Measurements from ENCODE around the gene ASPHD2.

The ASPHD2 gene

GRCh38 chr22:26485013-26485412 lies 56.0 kb downstream of the ASPHD2 start:
- H4K20me1 ChIP-seq (ENCODE audit: control insufficient read depth, insufficient read depth, low read depth, low read length) = no peaks in the 10 kb centered on the region
- no peak for TF ChIP-seq CTCF (IDR thresholded peaks at IDR 0.05; ENCODE audit: low read depth, low read length, poor library complexity, severe bottlenecking)
- TF ChIP-seq EZH2phosphoT487 (IDR thresholded peaks at IDR 0.05; ENCODE audit: borderline replicate concordance, low read length) = no peak
- peak overlapping the region; percentile 98 for H3K27ac ChIP-seq (ENCODE audit: low read depth, low read length)
- H3K4me1 ChIP-seq (ENCODE audit: control insufficient read depth, low read length) = peaks cover 88% of the 10 kb centered on the region
- peak overlapping the region; percentile 98 for H3K4me2 ChIP-seq (ENCODE audit: low read length)
- peaks cover 97% of the 10 kb centered on the region for H3K79me2 ChIP-seq (ENCODE audit: control insufficient read depth, low read length)
- no peaks in the 10 kb centered on the region for H3K27me3 ChIP-seq (ENCODE audit: control insufficient read depth, low read length)
- no peaks in the 10 kb centered on the region for H3K9me3 ChIP-seq (ENCODE audit: control insufficient read depth, insufficient read depth, low read length)
- peaks cover 76% of the 10 kb centered on the region for H3K36me3 ChIP-seq (ENCODE audit: control insufficient read depth, low read length)
- peak overlapping the region; percentile 97 for H3K4me3 ChIP-seq (ENCODE audit: low read length)
- H3F3A ChIP-seq (ENCODE audit: control insufficient read depth, insufficient read depth) = peaks cover 37% of the 10 kb centered on the region
- no peaks in the 10 kb centered on the region for H3K9me2 ChIP-seq (replicated peaks; ENCODE audit: control insufficient read depth, low read length)

GRCh38 chr22:26485806-26486390 lies 56.8 kb downstream of the ASPHD2 start:
- Histone ChIP-seq H3K27me3 (ENCODE audit: control insufficient read depth, low read length) (no peaks in the 10 kb centered on the region), H3K4me1 (ENCODE audit: control insufficient read depth, low read length) (peaks cover 82% of the 10 kb centered on the region), H3K9me2 (replicated peaks; ENCODE audit: control insufficient read depth, low read length) (no peaks in the 10 kb centered on the region), H3K9me3 (ENCODE audit: control insufficient read depth, insufficient read depth, low read length) (no peaks in the 10 kb centered on the region), H3K79me2 (ENCODE audit: control insufficient read depth, low read length) (peaks cover 93% of the 10 kb centered on the region), H3K4me3 (ENCODE audit: low read length) (peak overlapping the region; percentile 97), H3K36me3 (ENCODE audit: control insufficient read depth, low read length) (peaks cover 75% of the 10 kb centered on the region), H3K27ac (ENCODE audit: low read depth, low read length) (peak overlapping the region; percentile 98), H3K4me2 (ENCODE audit: low read length) (peak overlapping the region; percentile 98), H4K20me1 (ENCODE audit: control insufficient read depth, insufficient read depth, low read depth, low read length) (no peaks in the 10 kb centered on the region), H3F3A (ENCODE audit: control insufficient read depth, insufficient read depth) (peaks cover 34% of the 10 kb centered on the region)
- TF ChIP-seq EZH2phosphoT487 (IDR thresholded peaks at IDR 0.05; ENCODE audit: borderline replicate concordance, low read length) (no peak), CTCF (IDR thresholded peaks at IDR 0.05; ENCODE audit: low read depth, low read length, poor library complexity, severe bottlenecking) (no peak)

GRCh38 chr22:26486394-26486793 lies 57.3 kb downstream of the ASPHD2 start:
- H3K9me2 ChIP-seq (replicated peaks; ENCODE audit: control insufficient read depth, low read length) = no peaks in the 10 kb centered on the region
- H3F3A ChIP-seq (ENCODE audit: control insufficient read depth, insufficient read depth) = peaks cover 37% of the 10 kb centered on the region
- peaks cover 77% of the 10 kb centered on the region for H3K4me1 ChIP-seq (ENCODE audit: control insufficient read depth, low read length)
- H3K27me3 ChIP-seq (ENCODE audit: control insufficient read depth, low read length) = no peaks in the 10 kb centered on the region
- peaks cover 91% of the 10 kb centered on the region for H3K79me2 ChIP-seq (ENCODE audit: control insufficient read depth, low read length)
- no peaks in the 10 kb centered on the region for H4K20me1 ChIP-seq (ENCODE audit: control insufficient read depth, insufficient read depth, low read depth, low read length)
- peak overlapping the region; percentile 98 for H3K4me2 ChIP-seq (ENCODE audit: low read length)
- H3K9me3 ChIP-seq (ENCODE audit: control insufficient read depth, insufficient read depth, low read length) = no peaks in the 10 kb centered on the region
- TF ChIP-seq EZH2phosphoT487 (IDR thresholded peaks at IDR 0.05; ENCODE audit: borderline replicate concordance, low read length) = no peak
- H3K36me3 ChIP-seq (ENCODE audit: control insufficient read depth, low read length) = peaks cover 75% of the 10 kb centered on the region
- H3K27ac ChIP-seq (ENCODE audit: low read depth, low read length) = peak overlapping the region; percentile 98
- no peak overlapping the region for H3K4me3 ChIP-seq (ENCODE audit: low read length)

DNA sequence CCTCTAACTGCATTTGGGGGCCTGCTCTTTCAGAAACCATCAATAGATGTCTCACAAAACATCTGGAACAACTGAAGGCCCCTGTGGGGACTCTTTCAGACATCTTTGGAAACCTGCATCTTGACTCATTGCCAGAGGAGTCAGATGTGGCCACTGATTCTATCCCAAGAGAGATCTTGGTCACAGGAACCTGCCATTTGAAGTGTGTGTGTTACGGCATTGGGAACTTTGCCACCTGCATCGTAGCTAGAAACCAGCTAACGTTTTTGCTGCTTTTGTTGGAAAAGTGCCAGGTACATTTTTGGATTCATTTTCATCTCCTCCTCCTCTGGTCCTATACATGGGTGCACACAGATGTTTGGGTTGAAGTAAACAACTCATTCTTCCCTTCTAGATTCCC lies 58.9 kb downstream of the ASPHD2 start:
- Histone ChIP-seq H3F3A (ENCODE audit: control insufficient read depth, insufficient read depth) (peaks cover 27% of the 10 kb centered on the region), H3K4me3 (ENCODE audit: low read length) (peak overlapping the region; percentile 43), H3K27ac (ENCODE audit: low read depth, low read length) (peak overlapping the region; percentile 98), H4K20me1 (ENCODE audit: control insufficient read depth, insufficient read depth, low read depth, low read length) (no peaks in the 10 kb centered on the region), H3K27me3 (ENCODE audit: control insufficient read depth, low read length) (no peaks in the 10 kb centered on the region), H3K4me1 (ENCODE audit: control insufficient read depth, low read length) (peaks cover 62% of the 10 kb centered on the region), H3K79me2 (ENCODE audit: control insufficient read depth, low read length) (peaks cover 83% of the 10 kb centered on the region), H3K4me2 (ENCODE audit: low read length) (peak overlapping the region; percentile 63), H3K36me3 (ENCODE audit: control insufficient read depth, low read length) (peaks cover 77% of the 10 kb centered on the region), H3K9me3 (ENCODE audit: control insufficient read depth, insufficient read depth, low read length) (no peaks in the 10 kb centered on the region), H3K9me2 (replicated peaks; ENCODE audit: control insufficient read depth, low read length) (no peaks in the 10 kb centered on the region)
- no peak for TF ChIP-seq EZH2phosphoT487 (IDR thresholded peaks at IDR 0.05; ENCODE audit: borderline replicate concordance, low read length)
- no peak for TF ChIP-seq CTCF (IDR thresholded peaks at IDR 0.05; ENCODE audit: low read depth, low read length, poor library complexity, severe bottlenecking)

Data from DOHH2 (cell line).